HepG2 (cell line): ENCODE data around the gene ZNF638. TPM values are rescaled to one million over a fixed set of nuclear protein-coding genes. Genes with fewer than 3 reads are reported as not detected.
A peak's percentile ranks its signal among the peaks of the same experiment; 100 is the strongest.

ENCODE experiments used
- ATAC-seq: fragments of 200-7000 bp; cut with Tn5 transposase; 3 replicates; pipeline ENCODE4 v1.9.1; 2020; ENCODE audit warnings: mild to moderate bottlenecking, moderate library complexity
- BruUV-seq: library from RNA; stranded (reverse); fragments of 400-500 nt; replicated peaks from 2 replicates; lab custom pipeline; 2021; lab: Mats Ljungman, UMichigan
- CTCF ChIA-PET: fragments of 300-600 bp; formaldehyde crosslinking; extraction: SDS; loops from one replicate; lab custom pipeline; 2021; ENCODE audit warnings: low total read pairs, inconsistent platforms, low intra/inter-chr PET ratio; lab: Yijun Ruan, JAX
- POLR2A ChIA-PET: fragments of 350-600 bp; sonication (Branson Sonifier 250); formaldehyde crosslinking; loops from one replicate; lab custom pipeline; 2020; ENCODE audit warnings: antibody characterized with exemption, inconsistent platforms; lab: Yijun Ruan, JAX
- DNase-seq: peaks from one replicate; pipeline ENCODE4 v3.0.0-alpha.2; 2015; ENCODE audit warnings: low spot score
- FAIRE-seq: peaks from 3 replicates; lab custom pipeline; 2011; peaks lifted over from hg19 to GRCh38; lab: Jason Lieb, UNC
- H2AFZ ChIP-seq: one replicate; pipeline ENCODE4 v1.6.1; 2011; ENCODE audit warnings: low read length, inconsistent platforms
- H3K27ac ChIP-seq: fragments of 300-600 bp; 3 replicates; pipeline ENCODE4 v1.8.0; 2011; ENCODE audit warnings: mixed run types, mild to moderate bottlenecking, mixed read lengths, low read length, inconsistent platforms; ENCODE audit not compliant: insufficient read depth; ENCODE audit errors: extremely low read length
- H3K27me3 ChIP-seq, 2 experiments: fragments of 200-600 bp in 1 of 2; 2 replicates in 1 of 2; 3 replicates in 1 of 2; pipeline versions ENCODE4 v1.6.0 to v1.8.0; 2011; ENCODE audit warnings: low read length in 2 of 2, mild to moderate bottlenecking in 2 of 2, moderate library complexity in 2 of 2, inconsistent platforms in 1 of 2; ENCODE audit not compliant: insufficient read depth in 2 of 2, control insufficient read depth in 1 of 2
- H3K36me3 ChIP-seq, 2 experiments: fragments of 200-600 bp in 1 of 2; replicated peaks in 1 of 2; 2 replicates in 1 of 2; 3 replicates in 1 of 2; pipeline versions ENCODE4 v1.5.1 to v1.8.0; 2011; ENCODE audit warnings: low read length in 2 of 2, inconsistent platforms in 1 of 2; ENCODE audit not compliant: insufficient read depth in 2 of 2, control insufficient read depth in 1 of 2
- H3K4me1 ChIP-seq: 2 replicates; pipeline ENCODE4 v1.5.1; 2012; ENCODE audit warnings: low read length, inconsistent platforms; ENCODE audit not compliant: insufficient read depth
- H3K4me2 ChIP-seq: 2 replicates; pipeline ENCODE4 v1.6.0; 2011; ENCODE audit warnings: low read depth, low read length, inconsistent platforms
- H3K4me3 ChIP-seq, 3 experiments: fragments of 200-600 bp in 1 of 3; sonication (generic), shearing (Covaris generic) in 1 of 3; replicated peaks in 1 of 3; 2 replicates each; pipeline ENCODE4 v1.5.1; 2011 to 2016; ENCODE audit warnings: low read length in 3 of 3, inconsistent platforms in 2 of 3, low read depth in 2 of 3, mild to moderate bottlenecking in 2 of 3, control low read depth in 1 of 3, mixed read lengths in 1 of 3; ENCODE audit not compliant: insufficient read depth in 1 of 3
- H3K79me2 ChIP-seq: one replicate; pipeline ENCODE4 v1.6.1; 2011; ENCODE audit warnings: low read length, inconsistent platforms; ENCODE audit not compliant: insufficient read depth
- H3K9ac ChIP-seq: 2 replicates; pipeline ENCODE4 v1.6.0; 2011; ENCODE audit warnings: mild to moderate bottlenecking, low read depth, low read length, inconsistent platforms; ENCODE audit not compliant: insufficient read depth
- H3K9me3 ChIP-seq: 2 replicates; pipeline ENCODE4 v1.5.1; 2012; ENCODE audit warnings: mild to moderate bottlenecking, low read length
- H4K20me1 ChIP-seq: 2 replicates; pipeline ENCODE4 v1.6.0; 2011; ENCODE audit warnings: inconsistent platforms, mild to moderate bottlenecking, low read length, moderate library complexity; ENCODE audit not compliant: insufficient read depth
- BCL6 ChIP-seq: IDR thresholded peaks from 2 replicates; pipeline ENCODE4 v1.6.1; 2016; ENCODE audit warnings: missing genetic modification reagents, missing compliant biosample characterization
- FOXM1 ChIP-seq: sonication (generic); formaldehyde crosslinking; IDR thresholded peaks from 2 replicates; pipeline ENCODE4 v1.5.0; 2020; ENCODE audit warnings: missing genetic modification reagents
- MBNL3 ChIP-seq: fragments of 250-450 bp; sonication (Bioruptor Pico); conservative IDR thresholded peaks from 2 replicates; pipeline ENCODE4 v1.8.0; 2022; ENCODE audit warnings: mild to moderate bottlenecking, inconsistent platforms
- NR1H2 ChIP-seq: sonication (generic); formaldehyde crosslinking; IDR thresholded peaks from 2 replicates; pipeline ENCODE4 v1.8.1; 2022; ENCODE audit warnings: low read depth, missing genetic modification reagents, borderline replicate concordance
- PAWR ChIP-seq: sonication (generic); formaldehyde crosslinking; IDR thresholded peaks from 2 replicates; pipeline ENCODE4 v1.4.0; 2020; ENCODE audit warnings: missing genetic modification reagents, mild to moderate bottlenecking, borderline replicate concordance
- SMC3 ChIP-seq: IDR thresholded peaks from 2 replicates; pipeline ENCODE4 v1.6.1; 2011; ENCODE audit warnings: low read length, improper control_type of control experiment
- SNAPC2 ChIP-seq: sonication (generic); formaldehyde crosslinking; IDR thresholded peaks from 2 replicates; pipeline ENCODE4 v1.8.1; 2022; ENCODE audit warnings: mild to moderate bottlenecking, missing genetic modification reagents
- ZNF343 ChIP-seq: sonication (generic); formaldehyde crosslinking; IDR thresholded peaks from 2 replicates; pipeline ENCODE4 v1.4.0; 2020; ENCODE audit warnings: mild to moderate bottlenecking, missing genetic modification reagents
- ZNF629 ChIP-seq: sonication (generic); formaldehyde crosslinking; conservative IDR thresholded peaks from 2 replicates; pipeline ENCODE4 v1.5.0; 2020; ENCODE audit warnings: missing genetic modification reagents
- WGBS: methylation state at CpG from one replicate; pipeline ENCODE4 v1.1.6; 2017; ENCODE audit warnings: low lambda C conversion rate; 5-methylcytosine and 5-hydroxymethylcytosine counted together
- in situ Hi-C: cut with HindIII; loops from 2 replicates; pipeline ENCODE4 v1.10.0; 2017; ENCODE audit warnings: low pct_unique_long_range_greater_than_20kb; ENCODE audit not compliant: extremely low pct_ligation_motif_present
- intact Hi-C: fragments of 100-400 bp; cut with micrococcal nuclease; formaldehyde crosslinking; loops from one replicate; pipeline ENCODE4 v1.10.0; 2022; ENCODE audit not compliant: unreplicated experiment
- polyA plus RNA-seq, 8 experiments: library from polyadenylated mRNA; depleted of rRNA in 3 of 8; stranded (reverse) in 7 of 8; unstranded in 1 of 8; fragments of >200 nt; fragmentation: Illumina TruSeq in 4 of 8; extraction: Trizol in 4 of 8; gene quantifications; 2 replicates each; pipeline versions ENCODE4 v1.2.1 to v1.2.3, GENCODE V29; 2011 to 2016; ENCODE audit warnings: low read depth in 4 of 8, missing spikeins in 1 of 8, mixed read lengths in 1 of 8; ENCODE audit not compliant: insufficient read depth in 1 of 8
- total RNA-seq, 5 experiments: library from RNA; depleted of rRNA; stranded (reverse); fragments of >200 nt; fragmentation: Illumina TruSeq; extraction: Trizol; gene quantifications; 2 replicates each; pipeline ENCODE4 v1.2.3, GENCODE V29; 2016; ENCODE audit warnings: low read depth in 1 of 5
- TF ChIP-seq, protein P1 (sequence below), 2 experiments: sonication (generic) in 1 of 2; formaldehyde crosslinking in 1 of 2; IDR thresholded peaks; 2 replicates each; pipeline versions ENCODE4 v1.5.1 to v1.6.1; 2011 to 2020; ENCODE audit warnings: borderline replicate concordance in 1 of 2, low read depth in 1 of 2, low read length in 1 of 2, mild to moderate bottlenecking in 1 of 2, missing genetic modification reagents in 1 of 2, moderate library complexity in 1 of 2

Gene ZNF638
- total and polyA plus RNA-seq, 2 of the 13 experiments (the other 11 are each of a cell fraction or from before 2014, with no cell fraction given) = 92.7 to 144 TPM

DNA sequence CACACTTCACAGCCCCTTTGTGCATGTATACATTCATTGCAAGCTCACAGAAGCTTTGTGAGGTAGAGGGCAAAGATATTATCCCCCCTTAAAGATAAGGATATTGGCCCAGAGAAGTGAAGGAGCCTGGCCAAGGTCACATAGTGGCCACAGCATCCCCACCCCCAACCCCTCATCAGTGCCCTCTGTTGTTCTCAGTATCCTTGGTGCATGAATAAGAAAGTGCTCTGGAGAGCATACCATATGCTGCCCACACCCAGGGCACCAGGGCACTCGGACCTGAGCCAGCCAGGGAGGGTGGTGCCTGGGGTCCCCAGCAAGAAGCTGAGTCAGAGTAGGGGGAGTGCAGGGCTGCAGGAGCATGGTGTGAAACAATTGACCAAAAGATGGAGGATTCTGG is 125.0 kb downstream of the ZNF638 start (continued):
- no peak for TF ChIP-seq NR1H2 (CRISPR knock-in tag)
- TF ChIP-seq SMC3 = no peak
- no peak for TF ChIP-seq SNAPC2 (CRISPR knock-in tag)
- TF ChIP-seq, all 625 proteins: peak for 0

DNA sequence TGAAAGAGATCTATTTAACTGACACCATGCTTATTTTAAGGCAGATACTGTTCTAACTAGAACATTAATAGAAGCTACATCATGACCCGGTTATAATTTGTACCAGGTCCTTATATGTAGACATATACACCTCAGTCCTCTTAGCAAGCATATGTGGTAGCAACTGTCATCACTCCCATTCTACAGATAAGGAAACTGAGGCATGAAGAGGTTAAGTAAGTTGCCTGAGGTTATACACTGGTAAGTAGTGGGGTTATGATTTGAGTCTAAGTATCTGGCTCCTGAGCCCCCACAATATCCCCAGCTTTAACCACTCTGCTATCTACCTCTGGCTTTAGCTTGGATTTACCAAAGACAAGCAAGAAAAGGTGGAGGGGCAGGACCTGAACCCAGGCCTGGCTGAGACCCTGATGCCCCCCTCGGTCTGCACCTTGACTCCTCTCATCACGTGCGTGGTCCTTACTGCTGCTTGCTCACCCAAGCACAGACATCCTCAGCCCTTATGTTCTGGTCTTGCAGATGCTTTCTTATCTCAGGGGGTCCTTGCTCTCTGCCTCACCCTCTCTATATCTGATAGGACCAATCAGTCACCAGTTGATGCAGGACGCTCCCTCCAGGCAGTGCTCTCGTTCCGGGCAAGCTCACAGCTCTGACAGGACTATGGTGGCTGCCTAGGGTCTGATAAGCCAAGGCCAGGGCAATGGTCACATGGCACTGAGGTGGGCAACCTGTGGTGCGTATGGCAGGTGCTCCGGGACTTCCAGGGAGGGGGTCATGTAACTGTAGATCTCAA is 125.7 kb downstream of the ZNF638 start:
- no TSS peak for BruUV-seq
- no peak for ATAC-seq
- intact Hi-C loops = loop anchor here (5.0 kb wide), 1 partner anchor 55 kb away; no protein-coding TSS in a partner anchor

More for the DNA sequence above, 125.7 kb downstream of the ZNF638 start:
- peaks cover 44% of the 10 kb centered on the region for H3K4me1 ChIP-seq
- 75% methylated on average over 9 of the region's 9 CpGs for WGBS
- no peaks in the 10 kb centered on the region for H3K79me2 ChIP-seq
- no peak overlapping the region for H2AFZ ChIP-seq
- in situ Hi-C loops = no loop called here
- POLR2A ChIA-PET = interaction anchor here (1.5 kb wide), 1 partner anchor 125 kb away, joined by 8 read pairs; the partner anchor contains the start of gene ZNF638
- no peak overlapping the region for H3K4me3 ChIP-seq
- FAIRE-seq (peak; percentile 12), DNase-seq (no peak)
- peaks cover 0 to 2% of the 10 kb centered on the region in 2 experiments; a peak in 1 of 5 replicates for H3K27me3 ChIP-seq
- H3K36me3 ChIP-seq = no peaks in the 10 kb centered on the region
- no peak for TF ChIP-seq BCL6 (CRISPR knock-in tag)
- no peak for TF ChIP-seq PAWR (CRISPR knock-in tag)
- TF ChIP-seq ZNF629 (CRISPR knock-in tag) = peak; percentile 63
- TF ChIP-seq, protein P1, sequence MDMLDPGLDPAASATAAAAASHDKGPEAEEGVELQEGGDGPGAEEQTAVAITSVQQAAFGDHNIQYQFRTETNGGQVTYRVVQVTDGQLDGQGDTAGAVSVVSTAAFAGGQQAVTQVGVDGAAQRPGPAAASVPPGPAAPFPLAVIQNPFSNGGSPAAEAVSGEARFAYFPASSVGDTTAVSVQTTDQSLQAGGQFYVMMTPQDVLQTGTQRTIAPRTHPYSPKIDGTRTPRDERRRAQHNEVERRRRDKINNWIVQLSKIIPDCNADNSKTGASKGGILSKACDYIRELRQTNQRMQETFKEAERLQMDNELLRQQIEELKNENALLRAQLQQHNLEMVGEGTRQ (IDR thresholded peaks at IDR 0.05; ENCODE audit: low read depth, low read length) = no peak
- TF ChIP-seq, protein P1 (CRISPR knock-in tag; IDR thresholded peaks at IDR 0.05; ENCODE audit: borderline replicate concordance) = no peak
- TF ChIP-seq MBNL3 (CRISPR knock-in tag) = no peak
- no peak for TF ChIP-seq FOXM1 (CRISPR knock-in tag)
- no peak for TF ChIP-seq ZNF343
- no peak overlapping the region for H3K4me2 ChIP-seq
- H3K9ac ChIP-seq = no peak overlapping the region
- CTCF ChIA-PET = no interaction called here
- no peaks in the 10 kb centered on the region for H4K20me1 ChIP-seq
- H3K9me3 ChIP-seq = no peaks in the 10 kb centered on the region
- no peak overlapping the region for H3K27ac ChIP-seq
